Measurements from ENCODE around the gene DNAH8.

The DNAH8 gene

DNA sequence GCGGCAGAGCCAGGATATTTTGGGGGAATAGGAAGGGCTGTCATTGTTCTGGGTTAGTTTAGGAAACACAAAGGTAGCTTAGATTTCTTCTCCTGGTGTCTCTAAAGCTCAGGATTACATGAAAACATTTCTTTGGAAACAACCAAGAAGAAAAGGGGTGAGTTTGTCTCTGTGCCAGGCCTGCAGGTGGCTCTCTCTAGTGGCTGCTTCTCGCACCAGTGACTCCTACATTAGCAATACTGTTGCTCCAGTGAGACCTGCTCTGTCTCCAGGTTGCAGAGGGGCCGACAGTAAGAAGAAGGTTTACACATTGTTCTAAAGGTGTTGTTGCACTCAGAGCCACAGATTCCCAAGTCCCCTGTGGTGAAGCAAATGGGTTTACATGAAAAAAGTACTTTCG is 228.9 kb downstream of the DNAH8 start:
- Histone ChIP-seq H3K27me3 (no peaks in the 10 kb centered on the region), H3K4me1 (ENCODE audit: control insufficient read depth in 1 of 2, insufficient read depth in 1 of 2, low read depth in 1 of 2, low read length in 1 of 2) (no peaks in the 10 kb centered on the region), H3K27ac (no peak overlapping the region), H3K9me3 (no peaks in the 10 kb centered on the region), H3K4me3 (ENCODE audit: low read depth in 1 of 2, low read length in 1 of 2) (no peak overlapping the region), H3K36me3 (no peaks in the 10 kb centered on the region)
- no peak for TF ChIP-seq CTCF (IDR thresholded peaks at IDR 0.05)

- no peak for TF ChIP-seq CTCF (IDR thresholded peaks at IDR 0.05)
- Histone ChIP-seq H3K4me1 (ENCODE audit: control insufficient read depth in 1 of 2, insufficient read depth in 1 of 2, low read depth in 1 of 2, low read length in 1 of 2) (no peaks in the 10 kb centered on the region), H3K27me3 (no peaks in the 10 kb centered on the region), H3K9me3 (no peaks in the 10 kb centered on the region), H3K4me3 (ENCODE audit: low read depth in 1 of 2, low read length in 1 of 2) (no peak overlapping the region), H3K36me3 (no peaks in the 10 kb centered on the region), H3K27ac (no peak overlapping the region)
Measured at GRCh38 chr6:38944655-38945279, 229.7 kb downstream of the DNAH8 start.

- H3K27ac ChIP-seq: no peak overlapping the region
- H3K9me3 ChIP-seq: no peaks in the 10 kb centered on the region
- no peak overlapping the region for H3K4me3 ChIP-seq (ENCODE audit: low read depth in 1 of 2, low read length in 1 of 2)
- no peaks in the 10 kb centered on the region for H3K4me1 ChIP-seq (ENCODE audit: control insufficient read depth in 1 of 2, insufficient read depth in 1 of 2, low read depth in 1 of 2, low read length in 1 of 2)
- no peaks in the 10 kb centered on the region for H3K36me3 ChIP-seq
- TF ChIP-seq CTCF (IDR thresholded peaks at IDR 0.05): no peak
- peaks cover 10% of the 10 kb centered on the region for H3K27me3 ChIP-seq
Measured at GRCh38 chr6:38955861-38956260, 240.8 kb downstream of the DNAH8 start.

GRCh38 chr6:38957426-38957825 is 242.3 kb downstream of the DNAH8 start:
- no peak for TF ChIP-seq CTCF (IDR thresholded peaks at IDR 0.05)
- Histone ChIP-seq H3K4me3 (ENCODE audit: low read depth in 1 of 2, low read length in 1 of 2) (no peak overlapping the region), H3K27ac (no peak overlapping the region), H3K36me3 (no peaks in the 10 kb centered on the region), H3K4me1 (ENCODE audit: control insufficient read depth in 1 of 2, insufficient read depth in 1 of 2, low read depth in 1 of 2, low read length in 1 of 2) (no peaks in the 10 kb centered on the region), H3K9me3 (no peaks in the 10 kb centered on the region), H3K27me3 (no peaks in the 10 kb centered on the region)

DNA sequence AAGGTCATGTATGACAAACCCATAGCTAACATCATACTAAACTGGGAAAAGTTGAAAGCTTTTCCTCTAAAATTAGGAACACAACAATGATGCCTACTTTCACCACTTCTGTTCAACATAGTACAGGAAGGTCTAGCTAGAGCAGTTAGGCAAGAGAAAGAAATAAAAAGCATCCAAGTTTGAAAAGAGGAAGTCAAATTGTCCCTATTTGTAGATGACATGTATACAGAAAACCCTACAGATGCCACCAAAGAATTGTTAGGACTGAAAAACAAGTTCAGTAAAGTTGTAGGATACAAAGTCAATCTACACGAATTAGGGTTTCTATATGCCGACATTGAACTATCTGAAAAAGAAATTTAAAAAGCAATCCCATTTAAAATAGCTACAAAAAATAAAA is 244.0 kb downstream of the DNAH8 start:
- H3K27ac ChIP-seq: no peak overlapping the region
- H3K4me3 ChIP-seq (ENCODE audit: low read depth in 1 of 2, low read length in 1 of 2): no peak overlapping the region
- no peaks in the 10 kb centered on the region for H3K27me3 ChIP-seq
- no peak for TF ChIP-seq CTCF (IDR thresholded peaks at IDR 0.05)
- no peaks in the 10 kb centered on the region for H3K4me1 ChIP-seq (ENCODE audit: control insufficient read depth in 1 of 2, insufficient read depth in 1 of 2, low read depth in 1 of 2, low read length in 1 of 2)
- no peaks in the 10 kb centered on the region for H3K9me3 ChIP-seq
- H3K36me3 ChIP-seq: no peaks in the 10 kb centered on the region
